Mucosa of descending colon (tissue), 3 donors: ENCODE measurements around the gene VAV1. TPM values are rescaled to one million over a fixed set of nuclear protein-coding genes. Genes with fewer than 3 reads are reported as not detected.

Experiments used
- ATAC-seq: fragments of 200-7000 bp; cut with Tn5 transposase; one replicate; pipeline ENCODE4 v1.9.1; 2020; ENCODE audit warnings: mild to moderate bottlenecking, moderate library complexity
- DNase-seq, 3 donors: peaks; one replicate each; pipeline ENCODE4 v3.0.0-alpha.2; 2020
- H3K36me3 ChIP-seq: fragments of 200-600 bp; one replicate; pipeline ENCODE4 v1.8.0; 2021; ENCODE audit warnings: low read depth, mild to moderate bottlenecking
- H3K4me1 ChIP-seq: fragments of 200-600 bp; one replicate; pipeline ENCODE4 v1.8.0; 2021; ENCODE audit warnings: low read depth, mild to moderate bottlenecking
- H3K4me3 ChIP-seq: fragments of 200-600 bp; one replicate; pipeline ENCODE4 v1.8.0; 2021; ENCODE audit warnings: mild to moderate bottlenecking
- H3K9me3 ChIP-seq: fragments of 200-600 bp; one replicate; pipeline ENCODE4 v1.8.0; 2021; ENCODE audit warnings: mild to moderate bottlenecking
- intact Hi-C, 2 donors: fragments of 100-400 bp; cut with DNase I in 1 of 2; cut with micrococcal nuclease in 1 of 2; formaldehyde crosslinking; loops; one replicate each; pipeline versions ENCODE4 v1.11.0 to v1.11.1; 2022; cut with DNase I, micrococcal nuclease
- total RNA-seq, 3 donors: library from RNA; stranded (reverse); fragmentation: NEBNext Ultra II Directional in 2 of 3; extraction: Animal tissue kit (Norgen Biotek cat#: 25700) in 2 of 3; gene quantifications; one replicate each; pipeline versions ENCODE4 v1.2.1 to v1.2.4, GENCODE V29; 2021 to 2023
- TF ChIP-seq, protein P1 (sequence below): fragments of 200-600 bp; IDR thresholded peaks from one replicate; pipeline ENCODE4 v1.8.0; 2022; ENCODE audit warnings: antibody characterized with exemption, mild to moderate bottlenecking
- donor health status: DM: no; HTN: no; CAD: no; lungs with moderate emphysema.
- donor health status: DM: no; HTN: no; CAD: no.
- donor health status: DM: no; HTN: yes; CAD: no.

Gene VAV1
- total RNA-seq, 3 donors from 2014 or later: 6.0 to 12.3 (median 10.7) TPM

DNA sequence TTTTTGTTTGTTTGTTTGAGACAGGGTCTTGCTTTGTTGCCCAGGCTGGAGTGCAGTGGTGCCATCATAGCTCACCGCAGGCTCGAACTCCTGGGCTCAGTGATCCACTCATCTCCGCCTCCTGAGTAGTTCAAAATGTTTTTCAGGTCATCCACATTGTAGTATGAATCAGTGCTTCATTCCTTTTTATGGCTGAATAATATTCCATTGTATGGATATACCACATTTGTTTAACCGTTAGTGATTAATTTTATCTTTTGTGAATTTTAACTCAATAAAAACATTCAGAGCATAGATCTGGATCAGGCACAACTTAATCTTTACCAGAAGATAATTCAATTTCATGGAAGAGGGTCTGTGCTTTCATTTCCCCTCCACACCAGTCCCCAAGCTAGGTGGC is 47.7 kb downstream of the VAV1 start:
- Histone ChIP-seq H3K4me1 (no peaks in the 10 kb centered on the region), H3K4me3 (no peak overlapping the region), H3K36me3 (no peaks in the 10 kb centered on the region), H3K9me3 (peaks cover 13% of the 10 kb centered on the region)
- no peak for ATAC-seq
- DNase-seq: no peak
- TF ChIP-seq, protein P1, sequence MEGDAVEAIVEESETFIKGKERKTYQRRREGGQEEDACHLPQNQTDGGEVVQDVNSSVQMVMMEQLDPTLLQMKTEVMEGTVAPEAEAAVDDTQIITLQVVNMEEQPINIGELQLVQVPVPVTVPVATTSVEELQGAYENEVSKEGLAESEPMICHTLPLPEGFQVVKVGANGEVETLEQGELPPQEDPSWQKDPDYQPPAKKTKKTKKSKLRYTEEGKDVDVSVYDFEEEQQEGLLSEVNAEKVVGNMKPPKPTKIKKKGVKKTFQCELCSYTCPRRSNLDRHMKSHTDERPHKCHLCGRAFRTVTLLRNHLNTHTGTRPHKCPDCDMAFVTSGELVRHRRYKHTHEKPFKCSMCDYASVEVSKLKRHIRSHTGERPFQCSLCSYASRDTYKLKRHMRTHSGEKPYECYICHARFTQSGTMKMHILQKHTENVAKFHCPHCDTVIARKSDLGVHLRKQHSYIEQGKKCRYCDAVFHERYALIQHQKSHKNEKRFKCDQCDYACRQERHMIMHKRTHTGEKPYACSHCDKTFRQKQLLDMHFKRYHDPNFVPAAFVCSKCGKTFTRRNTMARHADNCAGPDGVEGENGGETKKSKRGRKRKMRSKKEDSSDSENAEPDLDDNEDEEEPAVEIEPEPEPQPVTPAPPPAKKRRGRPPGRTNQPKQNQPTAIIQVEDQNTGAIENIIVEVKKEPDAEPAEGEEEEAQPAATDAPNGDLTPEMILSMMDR: no peak
- intact Hi-C loops: no loop called here

- H3K4me1 ChIP-seq: no peaks in the 10 kb centered on the region
- peaks cover 13% of the 10 kb centered on the region for H3K9me3 ChIP-seq
- no peak for ATAC-seq
- TF ChIP-seq, protein P1: no peak
- no peak for DNase-seq
- no peak overlapping the region for H3K4me3 ChIP-seq
- H3K36me3 ChIP-seq: no peaks in the 10 kb centered on the region
- intact Hi-C loops: no loop called here
These were observed 49.3 kb downstream of the VAV1 start for GRCh38 chr19:6821639-6822310.

- intact Hi-C loops: no loop called here
- H3K9me3 ChIP-seq: peaks cover 13% of the 10 kb centered on the region
- no peaks in the 10 kb centered on the region for H3K4me1 ChIP-seq
- TF ChIP-seq, protein P1: no peak
- H3K4me3 ChIP-seq: no peak overlapping the region
- no peak for DNase-seq
- ATAC-seq: no peak
- H3K36me3 ChIP-seq: no peaks in the 10 kb centered on the region
These were observed 49.8 kb downstream of the VAV1 start for GRCh38 chr19:6822311-6822670.

DNA sequence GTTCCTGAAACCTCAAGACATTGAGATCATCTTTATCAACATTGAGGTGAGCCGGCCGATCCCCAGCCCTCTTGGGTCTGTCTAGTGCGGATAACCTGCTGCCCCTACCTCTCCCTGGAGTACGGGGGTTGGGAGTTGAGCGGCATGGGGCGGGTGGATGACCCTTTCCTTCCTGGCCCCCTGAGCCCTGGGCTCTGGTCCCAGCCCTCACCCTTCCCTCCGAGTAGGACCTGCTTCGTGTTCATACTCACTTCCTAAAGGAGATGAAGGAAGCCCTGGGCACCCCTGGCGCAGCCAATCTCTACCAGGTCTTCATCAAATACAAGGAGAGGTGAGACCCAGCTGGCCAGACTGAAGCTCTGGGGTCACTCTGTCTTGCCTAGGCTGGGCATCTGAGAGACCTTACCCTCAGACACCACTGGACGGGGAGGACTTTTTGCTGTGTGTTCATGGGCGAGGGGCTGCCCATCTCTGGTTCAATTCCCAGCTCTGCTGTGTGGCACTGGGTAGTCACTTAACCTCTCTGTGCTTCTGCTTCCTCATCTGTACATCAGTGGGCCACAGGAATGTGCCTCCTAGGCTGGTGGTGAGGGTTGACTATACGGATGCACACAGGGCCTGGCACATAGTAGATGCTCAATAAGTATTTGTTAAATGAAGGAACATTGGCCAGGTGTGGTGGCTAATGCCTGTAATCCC is 52.7 kb downstream of the VAV1 start:
- Histone ChIP-seq H3K36me3 (no peaks in the 10 kb centered on the region), H3K9me3 (peaks cover 3% of the 10 kb centered on the region), H3K4me3 (no peak overlapping the region), H3K4me1 (no peaks in the 10 kb centered on the region)
- DNase-seq: no peak
- TF ChIP-seq, protein P1: no peak
- intact Hi-C loops: no loop called here
- no peak for ATAC-seq

GRCh38 chr19:6826281-6826920 is 53.9 kb downstream of the VAV1 start:
- TF ChIP-seq, protein P1: no peak
- no peak for DNase-seq
- Histone ChIP-seq H3K4me1 (no peaks in the 10 kb centered on the region), H3K36me3 (no peaks in the 10 kb centered on the region), H3K9me3 (no peaks in the 10 kb centered on the region), H3K4me3 (no peak overlapping the region)
- intact Hi-C loops: no loop called here
- no peak for ATAC-seq
